Measurements from ENCODE around the gene NDUFV1.

GRCh38 chr11:67647471-67647870 lies 40.7 kb downstream of the NDUFV1 start:
- no peak for TF ChIP-seq CTCF (IDR thresholded peaks at IDR 0.05)
- TF ChIP-seq POLR2A (IDR thresholded peaks at IDR 0.05), result no peak
- TF ChIP-seq POLR2AphosphoS5 (IDR thresholded peaks at IDR 0.05), result no peak

All from breast epithelium (tissue), 3 donors.